ENCODE measurements around the gene VSX1.

The VSX1 gene

GRCh38 chr20:25081730-25082497 is at the start of gene VSX1:
Gene VSX1, minus strand, starts transcription at chr20:25082141. Its CDS starts 45 bp downstream, at chr20:25082096.
- no peak for DNase-seq

- DNase-seq: no peak
These were observed 48.0 kb upstream of the VSX1 start for GRCh38 chr20:25129908-25130307.

DNA sequence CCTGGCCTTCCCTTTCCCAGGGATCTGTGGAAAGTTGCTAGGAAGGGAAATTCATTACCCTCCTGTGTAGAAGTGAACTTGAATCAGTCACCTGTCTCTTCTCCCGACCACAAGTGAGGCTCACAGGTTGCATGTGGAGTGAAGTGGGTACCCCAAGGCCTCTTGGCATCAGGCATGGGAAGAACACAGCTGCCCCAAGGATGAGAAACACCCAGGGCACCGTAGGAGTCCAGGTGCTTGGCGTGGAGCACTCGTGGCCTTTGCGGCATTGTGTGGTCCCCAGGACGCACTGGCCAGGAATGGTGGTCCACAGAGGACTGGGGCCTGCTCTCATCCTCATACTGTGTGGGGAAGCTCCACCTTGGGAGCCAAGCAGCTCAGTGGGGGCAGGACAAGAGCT is 47.5 kb upstream of the VSX1 start:
- no peak for DNase-seq

GRCh38 chr20:25128649-25129048 is 46.7 kb upstream of the VSX1 start:
- DNase-seq: no peak

GRCh38 chr20:25127761-25128537 is 46.0 kb upstream of the VSX1 start:
- no peak for DNase-seq

- DNase-seq: no peak
These were observed 44.5 kb upstream of the VSX1 start for GRCh38 chr20:25126204-25127029.

DNA sequence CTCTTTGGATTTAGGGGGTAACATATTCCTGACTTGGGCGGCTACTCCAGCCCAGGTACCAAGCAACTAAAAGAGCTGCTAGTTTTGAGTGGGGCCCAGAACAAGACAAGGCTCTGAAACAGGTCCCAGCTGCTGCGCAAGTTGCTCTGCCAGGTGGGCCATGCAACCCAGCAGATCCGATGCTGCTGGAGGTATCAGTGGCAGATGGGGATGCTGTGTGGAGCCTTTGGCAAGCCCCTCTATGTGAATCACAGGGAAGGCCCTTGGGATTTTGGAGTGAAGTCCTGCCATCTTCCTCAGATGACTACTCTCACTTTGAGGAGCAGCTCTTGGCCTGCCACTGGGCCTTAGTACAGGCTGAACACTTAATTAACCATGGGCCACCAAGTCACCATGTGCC is 43.7 kb upstream of the VSX1 start:
- DNase-seq: no peak

DNA sequence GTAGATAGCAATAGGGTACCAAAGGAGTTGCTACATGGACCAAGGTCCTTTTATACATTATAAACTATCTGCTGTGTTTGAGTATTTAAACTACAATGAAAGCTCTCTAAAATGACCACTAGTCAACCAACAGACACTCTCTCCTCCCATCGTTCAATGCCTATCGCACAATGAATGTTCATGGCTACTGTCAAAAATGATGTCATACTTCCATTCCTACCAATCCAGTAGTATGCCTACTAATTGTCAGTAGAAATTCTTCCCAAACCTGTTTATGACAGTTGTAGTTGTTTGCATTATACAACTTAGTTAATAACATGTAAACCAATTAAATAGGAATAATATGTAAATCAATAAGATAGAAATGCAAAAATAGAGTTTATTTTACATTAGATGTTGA is 39.0 kb upstream of the VSX1 start:
- DNase-seq: no peak

DNA sequence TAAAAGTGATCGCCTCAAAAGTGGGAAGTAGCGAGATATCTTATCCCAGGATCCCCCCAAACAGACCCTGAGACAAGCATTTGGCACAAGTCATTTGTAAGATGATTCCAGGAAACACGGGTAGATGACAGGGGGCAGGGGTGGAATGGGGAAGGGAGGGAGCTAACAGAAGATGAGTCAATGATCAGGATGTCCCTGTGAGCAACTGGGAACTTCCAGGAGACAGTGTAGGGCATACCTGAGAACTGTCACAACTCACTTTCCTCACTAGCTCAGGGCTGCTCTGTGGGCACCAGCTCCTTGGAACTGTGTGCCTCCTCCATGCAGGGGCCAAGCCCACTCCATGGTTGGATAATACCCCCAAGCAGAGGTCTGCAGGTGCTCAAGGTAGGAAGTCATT is 38.5 kb upstream of the VSX1 start:
- no peak for DNase-seq

DNA sequence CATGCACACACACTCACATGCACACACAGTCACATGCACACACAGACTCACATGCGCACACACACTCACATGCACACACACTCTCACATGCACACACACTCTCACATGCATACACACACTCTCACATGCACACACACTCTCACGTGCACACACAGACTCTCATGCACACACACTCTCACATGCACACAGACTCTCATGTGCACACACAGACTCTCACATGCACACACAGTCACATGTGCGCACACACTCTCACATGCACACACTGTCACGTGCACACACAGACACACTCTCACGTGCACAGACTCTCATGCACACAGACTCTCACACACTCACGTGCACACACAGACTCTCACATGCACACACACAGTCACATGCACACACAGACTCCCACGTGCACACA is 36.6 kb upstream of the VSX1 start:
- no peak for DNase-seq

- no peak for DNase-seq
These were observed 36.0 kb upstream of the VSX1 start for GRCh38 chr20:25117990-25118389.

GRCh38 chr20:25116739-25117458 is 35.0 kb upstream of the VSX1 start:
- DNase-seq: no peak

- DNase-seq: no peak
These were observed 21.6 kb upstream of the VSX1 start for GRCh38 chr20:25103526-25103925.

- DNase-seq: no peak
These were observed 19.0 kb upstream of the VSX1 start for GRCh38 chr20:25100914-25101313.

GRCh38 chr20:25099601-25100140 is 17.7 kb upstream of the VSX1 start:
- DNase-seq: no peak

DNA sequence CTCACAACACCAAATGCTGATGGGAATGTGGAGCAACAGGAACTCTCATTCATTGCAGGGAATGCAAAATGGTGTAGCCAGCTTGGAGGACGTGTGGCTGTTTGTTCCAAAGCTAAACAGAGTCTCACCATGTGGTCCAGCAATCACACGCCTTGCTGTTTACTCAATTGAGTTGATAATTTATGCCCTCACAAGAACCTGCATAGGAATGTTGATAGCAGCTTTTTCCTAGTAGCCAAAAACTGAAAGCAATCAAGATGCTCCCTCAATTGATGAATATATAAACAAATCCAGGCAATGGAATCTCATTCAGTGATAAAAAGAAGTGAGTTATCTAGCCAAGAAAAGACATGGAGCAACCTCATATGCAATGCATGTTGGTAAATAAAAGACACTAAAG is 15.6 kb upstream of the VSX1 start:
- DNase-seq: no peak

DNA sequence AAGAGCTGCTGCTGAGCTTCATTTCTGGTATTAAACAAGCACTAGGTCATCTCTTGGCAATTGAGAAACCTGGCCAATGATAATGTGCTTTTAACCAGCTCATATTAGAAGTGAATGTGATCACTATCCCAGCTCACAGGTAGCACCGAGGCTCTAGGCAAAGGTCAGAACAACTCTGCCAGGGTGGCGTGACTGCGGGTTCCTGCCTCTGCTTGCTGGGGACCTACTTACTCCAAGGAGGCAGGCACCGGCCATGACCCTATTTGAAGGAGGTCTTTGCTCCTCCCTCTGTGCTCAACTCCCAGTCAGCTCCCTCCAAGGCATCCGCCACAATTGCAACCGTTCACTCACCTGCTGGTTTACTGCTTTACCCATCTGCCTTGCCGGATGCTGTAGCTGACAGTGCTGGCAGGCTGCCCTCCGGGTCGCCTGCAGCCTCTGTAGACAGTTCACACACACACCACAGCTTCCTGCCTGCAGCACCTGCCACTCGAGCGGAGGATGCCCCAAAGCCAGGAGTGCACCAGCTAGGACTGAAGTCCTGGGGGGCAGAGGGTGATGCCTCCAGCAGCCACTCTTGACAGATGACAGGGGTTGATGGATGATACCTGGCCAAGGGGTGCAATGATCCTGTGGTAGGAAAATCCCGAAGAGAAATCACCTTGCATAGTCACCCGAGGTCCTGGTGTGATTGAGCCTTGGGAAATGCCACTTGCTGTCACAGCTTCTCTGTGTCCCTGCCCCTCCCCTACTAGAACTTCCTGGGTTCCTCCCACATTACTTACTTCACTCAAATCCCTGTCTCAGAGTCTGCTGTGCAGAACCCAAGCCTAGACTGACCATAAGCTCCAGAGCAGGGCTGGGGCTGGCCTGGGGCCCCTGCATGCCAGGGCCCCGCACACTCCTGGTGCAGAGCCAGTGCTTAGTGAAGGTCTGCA is 8.8 kb upstream of the VSX1 start:
- DNase-seq: peak; percentile 45

- DNase-seq: no peak
These were observed 7.7 kb upstream of the VSX1 start for GRCh38 chr20:25089662-25090061.

- DNase-seq: no peak
These were observed 7.2 kb upstream of the VSX1 start for GRCh38 chr20:25089096-25089495.

- no peak for DNase-seq
These were observed 6.3 kb upstream of the VSX1 start for GRCh38 chr20:25088267-25088666.

DNA sequence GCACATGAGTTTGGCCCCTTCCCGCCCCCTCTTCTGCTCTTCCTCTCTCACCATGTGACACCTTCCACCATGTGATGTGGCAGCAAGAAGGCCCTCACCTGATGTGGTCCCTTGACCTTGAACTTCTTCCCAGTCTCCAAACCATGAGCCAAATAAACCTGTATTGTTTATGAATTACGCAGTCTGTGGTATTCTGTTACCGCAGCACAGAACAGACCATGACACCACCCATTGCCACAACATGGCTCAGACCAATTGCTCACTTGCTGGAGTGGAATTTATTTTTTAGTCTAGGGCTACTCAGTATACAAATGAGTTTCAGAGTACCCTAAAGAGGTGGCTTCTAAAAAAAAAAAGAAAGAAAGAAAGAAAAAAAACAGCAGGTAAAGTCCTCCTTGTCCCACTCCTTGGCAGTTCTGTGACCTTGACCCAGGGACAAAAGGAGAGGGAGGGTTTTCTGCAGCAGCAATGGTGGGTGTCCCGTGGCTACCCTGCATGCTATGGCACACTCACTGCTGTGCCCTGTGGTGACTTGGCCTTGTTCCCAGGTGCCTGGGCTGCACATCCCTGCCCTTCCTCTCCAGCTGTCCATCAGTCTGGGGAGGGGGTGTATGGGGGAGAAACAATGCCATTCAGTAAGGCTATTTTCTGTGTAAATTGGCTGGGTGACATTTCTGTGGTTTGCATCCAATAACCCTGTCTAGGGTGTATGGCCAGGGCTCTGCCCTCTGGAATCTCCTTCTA is 5.4 kb upstream of the VSX1 start:
- DNase-seq: no peak
